Testis (tissue), 3 donors: Measurements from ENCODE around the gene LUZP4. TPM values are rescaled to one million over a fixed set of nuclear protein-coding genes. Genes with fewer than 3 reads are reported as not detected.
A peak's percentile ranks its signal among the peaks of the same experiment; 100 is the strongest.

Experiments
- DNase-seq: peaks from one replicate; pipeline ENCODE4 v3.0.0-alpha.2; 2019
- H3K27ac ChIP-seq, 2 donors: fragments of 200-600 bp; sonication (generic); one replicate each; pipeline ENCODE4 v1.5.1; 2019
- H3K27me3 ChIP-seq: fragments of 200-600 bp; sonication (generic); one replicate; pipeline ENCODE4 v1.5.1; 2019
- H3K36me3 ChIP-seq: fragments of 200-600 bp; sonication (generic); one replicate; pipeline ENCODE4 v1.5.1; 2017; ENCODE audit warnings: low read depth; ENCODE audit errors: missing control alignments
- H3K4me1 ChIP-seq: fragments of 200-600 bp; sonication (generic); one replicate; pipeline ENCODE4 v1.5.1; 2019
- H3K4me3 ChIP-seq, 2 donors: fragments of 200-600 bp; sonication (generic); one replicate each; pipeline ENCODE4 v1.5.1; 2017 to 2019
- H3K9me3 ChIP-seq: fragments of 200-600 bp; sonication (generic); one replicate; pipeline ENCODE4 v1.5.1; 2017
- POLR2A ChIP-seq: fragments of 450-650 bp; IDR thresholded peaks from one replicate; pipeline ENCODE4 v1.6.1; 2017; ENCODE audit warnings: antibody characterized with exemption, mild to moderate bottlenecking, moderate library complexity
- WGBS, 2 donors: methylation state at CpG; one replicate each; pipeline ENCODE4 v1.1.5; 2018; 5-methylcytosine and 5-hydroxymethylcytosine counted together
- intact Hi-C: fragments of 100-400 bp; cut with DNase I; formaldehyde crosslinking; loops from one replicate; pipeline ENCODE4 v1.15.1; 2023; ENCODE audit warnings: low total_unique reads
- polyA plus RNA-seq: library from polyadenylated mRNA; stranded (reverse); fragments of 350-450 nt; fragmentation: Illumina TruSeq; extraction: RNeasy Lipid Tissue Mini Kit (QIAGEN cat#74804); gene quantifications from one replicate; pipeline ENCODE4 v1.2.3, GENCODE V29; 2014; ENCODE audit warnings: low read depth, low replicate concordance; ENCODE audit not compliant: insufficient read depth
- total RNA-seq, 2 donors: library from RNA; depleted of rRNA; stranded (reverse); fragments of >200 nt; gene quantifications; one replicate each; pipeline ENCODE4 v1.2.3, GENCODE V29; 2016
- TF ChIP-seq, protein P1 (sequence below), 3 experiments: fragments of 450-650 bp in 2 of 3; fragments of 200-600 bp in 1 of 3; sonication (generic) in 1 of 3; IDR thresholded peaks; one replicate each; pipeline ENCODE4 v1.5.1; 2016 to 2019; ENCODE audit warnings: antibody characterized with exemption in 3 of 3, mild to moderate bottlenecking in 2 of 3, moderate library complexity in 1 of 3

Gene LUZP4
- total and polyA plus RNA-seq, 3 donors from 2014 or later, result 9.4 to 13.7 (median 11.2) TPM

DNA sequence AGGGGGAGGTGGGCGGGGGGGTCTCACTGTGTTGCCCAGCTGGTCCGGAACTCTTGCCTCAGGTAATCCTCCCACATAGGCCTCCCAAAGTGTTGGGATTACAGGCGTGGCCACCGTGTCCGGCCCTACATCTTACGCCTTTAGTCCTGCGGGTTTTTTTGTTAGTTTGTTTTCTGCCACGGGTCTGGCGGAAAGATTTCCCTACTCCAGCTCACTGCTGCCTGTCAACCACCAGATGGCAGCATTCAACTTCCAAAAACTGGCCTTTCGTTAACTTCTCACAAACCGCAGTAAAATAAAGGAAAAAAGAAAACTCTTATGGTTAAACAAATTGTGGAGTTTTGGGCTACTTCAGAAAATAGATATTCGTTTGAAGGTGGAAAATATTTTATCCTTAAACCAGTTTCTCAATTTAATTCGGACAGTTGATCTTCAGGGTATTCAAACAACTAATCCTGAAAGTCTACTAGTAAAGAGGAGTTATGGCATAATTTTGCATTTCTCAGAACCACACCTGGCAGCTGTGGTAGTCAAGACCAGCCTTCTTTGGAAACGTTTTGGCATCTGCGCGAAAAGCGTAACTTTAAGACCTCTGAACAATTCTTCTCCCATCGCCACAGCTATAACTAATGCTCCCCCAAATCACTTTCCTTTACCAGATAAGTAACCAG is 41.1 kb downstream of the LUZP4 start:
- Histone ChIP-seq H3K4me1 (no peaks in the 10 kb centered on the region), H3K36me3 (no peaks in the 10 kb centered on the region), H3K27me3 (no peaks in the 10 kb centered on the region), H3K4me3 (no peak overlapping the region), H3K9me3 (no peaks in the 10 kb centered on the region), H3K27ac (no peak overlapping the region)
- TF ChIP-seq, protein P1, sequence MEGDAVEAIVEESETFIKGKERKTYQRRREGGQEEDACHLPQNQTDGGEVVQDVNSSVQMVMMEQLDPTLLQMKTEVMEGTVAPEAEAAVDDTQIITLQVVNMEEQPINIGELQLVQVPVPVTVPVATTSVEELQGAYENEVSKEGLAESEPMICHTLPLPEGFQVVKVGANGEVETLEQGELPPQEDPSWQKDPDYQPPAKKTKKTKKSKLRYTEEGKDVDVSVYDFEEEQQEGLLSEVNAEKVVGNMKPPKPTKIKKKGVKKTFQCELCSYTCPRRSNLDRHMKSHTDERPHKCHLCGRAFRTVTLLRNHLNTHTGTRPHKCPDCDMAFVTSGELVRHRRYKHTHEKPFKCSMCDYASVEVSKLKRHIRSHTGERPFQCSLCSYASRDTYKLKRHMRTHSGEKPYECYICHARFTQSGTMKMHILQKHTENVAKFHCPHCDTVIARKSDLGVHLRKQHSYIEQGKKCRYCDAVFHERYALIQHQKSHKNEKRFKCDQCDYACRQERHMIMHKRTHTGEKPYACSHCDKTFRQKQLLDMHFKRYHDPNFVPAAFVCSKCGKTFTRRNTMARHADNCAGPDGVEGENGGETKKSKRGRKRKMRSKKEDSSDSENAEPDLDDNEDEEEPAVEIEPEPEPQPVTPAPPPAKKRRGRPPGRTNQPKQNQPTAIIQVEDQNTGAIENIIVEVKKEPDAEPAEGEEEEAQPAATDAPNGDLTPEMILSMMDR (IDR thresholded peaks at IDR 0.05), result peak; percentile 62 to 84 (median 80)
- TF ChIP-seq POLR2A, result no peak
- intact Hi-C loops, result loop anchor here (10.0 kb wide), 1 partner anchor 304 kb away; no protein-coding TSS in a partner anchor
- WGBS, 2 donors, result 11 to 15% methylated on average over 17 to 18 of the region's 18 CpGs
- DNase-seq, result peak; percentile 26

DNA sequence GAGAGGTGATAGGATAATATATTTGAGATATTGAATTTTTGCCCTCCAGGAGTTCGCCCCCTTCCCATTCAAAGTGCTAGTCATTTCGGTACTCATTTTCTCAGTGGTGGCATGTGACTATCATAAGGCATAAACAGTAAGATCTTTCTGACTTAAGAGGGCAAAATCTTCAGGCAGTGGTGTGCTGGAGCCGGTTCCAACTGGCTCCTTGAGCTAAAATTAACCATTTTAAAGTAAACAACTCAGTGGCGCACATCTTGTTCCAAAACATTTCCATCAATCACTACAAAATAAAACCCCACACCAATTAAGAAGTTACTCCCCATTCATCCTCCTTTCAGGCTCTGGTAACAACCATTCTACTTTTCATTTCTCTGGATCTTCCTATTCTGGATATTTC is 43.3 kb downstream of the LUZP4 start:
- Histone ChIP-seq H3K36me3 (no peaks in the 10 kb centered on the region), H3K27ac (no peak overlapping the region), H3K9me3 (no peaks in the 10 kb centered on the region), H3K27me3 (no peaks in the 10 kb centered on the region), H3K4me1 (no peaks in the 10 kb centered on the region), H3K4me3 (no peak overlapping the region)
- TF ChIP-seq, protein P1 (IDR thresholded peaks at IDR 0.05), result no peak
- no peak for TF ChIP-seq POLR2A
- intact Hi-C loops, result loop anchor here (10.0 kb wide), 1 partner anchor 302 kb away; no protein-coding TSS in a partner anchor
- no peak for DNase-seq
- 49 to 62% methylated on average over 4 of the region's 4 CpGs for WGBS, 2 donors

DNA sequence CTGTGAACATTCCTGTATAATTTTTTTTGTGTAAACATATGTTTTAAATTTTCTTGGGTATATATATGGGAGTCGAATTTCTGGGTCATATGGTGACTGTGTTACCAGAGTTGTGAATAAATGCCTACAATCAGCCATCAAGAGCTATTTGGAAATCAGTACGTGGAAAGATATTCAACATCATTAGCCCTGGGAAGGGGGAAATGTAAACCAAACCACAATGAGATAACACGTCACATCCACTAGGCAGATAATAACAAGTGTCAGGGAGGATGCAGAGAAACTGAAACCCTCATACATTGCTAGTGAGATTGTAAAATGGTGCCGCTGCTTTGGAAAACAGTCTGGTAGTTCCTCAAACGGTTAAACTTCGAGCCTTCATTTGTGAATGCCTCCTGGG is 43.9 kb downstream of the LUZP4 start:
- no peak overlapping the region for H3K4me3 ChIP-seq
- H3K4me1 ChIP-seq, result no peaks in the 10 kb centered on the region
- DNase-seq, result no peak
- no peaks in the 10 kb centered on the region for H3K36me3 ChIP-seq
- H3K27ac ChIP-seq, result no peak overlapping the region
- 84 to 87% methylated on average over 6 of the region's 6 CpGs for WGBS, 2 donors
- intact Hi-C loops, result loop anchor here (10.0 kb wide), 1 partner anchor 301 kb away; no protein-coding TSS in a partner anchor
- TF ChIP-seq, protein P1 (IDR thresholded peaks at IDR 0.05), result no peak
- no peak for TF ChIP-seq POLR2A
- H3K9me3 ChIP-seq, result no peaks in the 10 kb centered on the region
- H3K27me3 ChIP-seq, result no peaks in the 10 kb centered on the region

DNA sequence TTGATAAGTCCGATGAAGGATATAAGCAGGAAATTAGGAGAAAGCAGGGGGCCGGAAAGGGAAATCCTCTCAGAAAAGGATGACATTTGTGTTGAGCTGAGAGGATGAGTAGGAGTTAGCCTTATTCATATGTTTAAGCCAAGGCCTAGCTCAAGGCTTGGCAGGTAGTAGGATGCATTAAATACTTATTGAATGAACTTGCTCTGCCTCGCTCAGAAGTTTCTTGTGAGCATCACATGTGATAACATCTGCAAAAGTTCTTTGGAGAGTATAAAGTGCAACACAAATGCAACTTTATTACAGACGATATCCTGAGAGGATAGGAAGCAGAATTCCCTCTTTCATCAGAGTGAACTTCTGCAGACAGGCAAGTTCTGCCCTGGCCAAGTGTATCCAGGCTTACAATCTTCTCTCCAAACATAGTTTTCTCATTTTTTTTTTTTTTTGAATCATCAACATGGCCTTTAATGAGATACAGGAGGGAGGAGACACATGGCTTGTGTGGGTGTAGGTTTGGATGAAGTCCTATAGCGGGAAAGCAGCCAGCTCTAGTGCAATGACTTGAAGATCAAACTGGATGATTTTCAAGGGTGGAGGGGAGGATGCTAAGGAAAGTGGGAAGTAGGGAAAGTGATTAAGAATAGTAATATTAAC is 48.1 kb downstream of the LUZP4 start:
- no peak for TF ChIP-seq POLR2A
- TF ChIP-seq, protein P1 (IDR thresholded peaks at IDR 0.05), result no peak
- Histone ChIP-seq H3K4me1 (no peaks in the 10 kb centered on the region), H3K9me3 (no peaks in the 10 kb centered on the region), H3K36me3 (no peaks in the 10 kb centered on the region), H3K4me3 (no peak overlapping the region), H3K27me3 (no peaks in the 10 kb centered on the region), H3K27ac (no peak overlapping the region)
- no peak for DNase-seq
- intact Hi-C loops, result loop anchor here (10.0 kb wide), 1 partner anchor 297 kb away; no protein-coding TSS in a partner anchor
- WGBS, 2 donors, result 35 to 55% methylated on average over 4 to 5 of the region's 5 CpGs
